ES-I3 (cell line): Measurements from ENCODE around the gene NDST3.
A peak's percentile ranks its signal among the peaks of the same experiment; 100 is the strongest.
"Not testable (repeated sequence)": the region's sequence is repeated elsewhere in the genome, so short reads cannot be mapped to it uniquely, and the experiment has no call there.

ENCODE experiments used
- H3K36me3 ChIP-seq: 2 replicates; pipeline ENCODE4 v1.6.1; 2013; ENCODE audit warnings: mild to moderate bottlenecking, low read length, control low read depth, moderate library complexity; ENCODE audit not compliant: insufficient read depth
- H3K4me1 ChIP-seq: 2 replicates; pipeline ENCODE4 v1.6.1; 2013; ENCODE audit warnings: mild to moderate bottlenecking, control low read depth, low read length; ENCODE audit not compliant: insufficient read depth
- H3K9ac ChIP-seq: 2 replicates; pipeline ENCODE4 v1.6.1; 2013; ENCODE audit warnings: low read depth, mild to moderate bottlenecking, low read length, moderate library complexity
- H3K9me3 ChIP-seq: 2 replicates; pipeline ENCODE4 v1.6.1; 2013; ENCODE audit warnings: mild to moderate bottlenecking, low read length, moderate library complexity; ENCODE audit not compliant: control insufficient read depth, insufficient read depth

The NDST3 gene

DNA sequence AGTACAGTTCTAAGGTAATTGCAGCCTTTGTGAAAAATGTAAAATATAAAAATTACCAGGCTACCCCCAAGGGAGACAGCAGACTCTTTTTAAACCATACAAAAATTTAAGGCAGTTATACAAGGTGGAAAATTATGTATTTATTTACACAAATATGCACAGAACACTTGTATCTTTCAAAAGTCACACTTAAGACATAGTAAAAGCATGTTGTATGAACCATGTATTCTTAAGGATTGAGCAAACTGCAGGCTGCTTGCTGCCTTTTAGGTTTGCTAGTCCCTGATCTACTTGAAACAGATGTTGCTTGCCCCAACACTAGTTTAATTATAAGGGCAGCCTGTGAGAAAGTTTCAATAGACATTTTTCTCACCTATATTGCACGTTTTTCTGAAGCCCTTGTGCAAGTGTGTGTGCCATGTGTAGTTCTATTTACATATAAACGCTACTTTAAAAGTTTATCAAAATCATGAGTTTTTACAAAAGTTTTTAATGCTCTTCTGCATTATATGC, 245.7 kb downstream of the NDST3 start:
- Histone ChIP-seq H3K9me3 (no peaks in the 10 kb centered on the region), H3K9ac (peak overlapping the region; percentile 93), H3K4me1 (0 out of 2 replicates have a peak, but pooled peaks cover 9% of the 10 kb centered on the region), H3K36me3 (peaks cover 5% of the 10 kb centered on the region; the same call in 1 of the 2 replicates)

DNA sequence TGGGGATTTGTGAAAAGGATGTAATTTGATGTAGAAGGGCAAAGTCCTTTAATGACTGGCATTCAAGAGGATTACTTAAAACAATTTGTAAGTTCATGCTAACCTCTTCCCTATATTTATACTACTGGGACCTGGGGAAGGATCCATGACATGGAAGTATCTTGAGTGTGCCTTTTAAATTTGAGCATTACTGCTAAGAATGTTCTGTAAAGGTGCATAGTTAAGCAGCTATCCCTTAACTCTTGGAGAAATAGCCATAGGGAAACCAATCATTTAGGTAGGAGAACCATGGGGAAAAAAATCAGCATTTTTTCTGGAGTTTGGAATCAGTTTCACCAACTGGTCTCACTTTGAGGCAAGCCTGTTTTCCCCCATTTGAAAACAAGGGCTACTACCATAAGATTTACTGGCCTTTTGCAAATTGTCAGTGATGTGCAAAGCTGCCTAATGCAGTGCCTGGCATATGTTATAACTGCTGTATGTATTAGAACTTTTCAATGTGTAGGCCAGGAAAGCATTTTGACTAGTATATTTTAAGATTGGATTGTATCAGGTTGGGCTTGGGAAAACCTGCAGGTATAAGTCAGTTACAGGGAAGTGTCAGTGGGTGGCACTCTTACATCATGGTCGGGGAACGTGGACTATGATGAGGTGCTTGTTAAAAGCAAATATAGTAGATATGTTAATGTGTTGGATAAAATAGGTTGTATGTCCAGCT, 246.4 kb downstream of the NDST3 start:
- H3K4me1 ChIP-seq: 0 out of 2 replicates have a peak, but pooled peaks cover 9% of the 10 kb centered on the region
- H3K9ac ChIP-seq: 0 out of 2 replicates have a peak overlapping the region, but pooled peaks have one; percentile 93
- H3K36me3 ChIP-seq: peaks cover 5% of the 10 kb centered on the region; the same call in 1 of the 2 replicates

DNA sequence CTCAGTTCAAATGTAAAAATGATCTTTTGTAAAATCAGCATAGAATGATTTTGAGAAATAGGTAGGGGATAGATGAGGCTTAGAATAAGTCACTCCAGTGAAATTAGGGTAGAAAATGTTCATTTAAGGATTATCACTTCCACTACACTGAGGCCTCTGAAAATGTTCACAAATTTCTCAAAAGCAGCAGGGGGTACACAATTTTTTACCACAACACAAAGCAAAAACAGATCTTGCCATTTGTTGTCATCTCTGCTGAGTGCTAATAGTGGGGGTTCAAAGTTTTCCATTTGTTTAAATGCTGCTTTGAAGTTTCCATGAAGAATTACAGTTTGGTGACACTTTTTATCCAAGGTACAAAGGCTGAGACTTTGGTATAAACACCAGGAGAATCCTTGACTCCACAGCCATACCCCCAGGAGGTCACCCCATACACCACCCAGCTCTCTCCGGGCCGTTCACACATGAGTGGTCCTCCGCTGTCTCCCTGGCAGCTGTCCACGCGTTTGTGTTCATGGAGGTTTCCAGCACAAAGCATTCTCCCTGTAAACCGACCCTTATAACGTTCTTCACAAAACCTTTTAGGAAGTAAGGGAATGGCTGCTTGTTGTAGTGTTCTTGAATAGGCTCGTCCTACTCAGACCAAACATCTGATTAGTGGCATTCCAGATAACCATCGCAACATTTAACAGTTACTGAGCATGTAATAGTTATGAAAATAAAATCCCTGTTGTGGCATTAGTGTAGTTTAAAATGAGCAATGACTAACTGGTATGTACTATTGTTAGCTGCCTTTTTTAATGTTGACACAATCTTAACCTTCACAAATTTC, 247.5 kb downstream of the NDST3 start:
- H3K9me3 ChIP-seq: no peaks in the 10 kb centered on the region
- H3K4me1 ChIP-seq: 0 out of 2 replicates have a peak, but pooled peaks cover 9% of the 10 kb centered on the region
- H3K36me3 ChIP-seq: peaks cover 5% of the 10 kb centered on the region; the same call in 1 of the 2 replicates
- H3K9ac ChIP-seq: no peak overlapping the region

More for the DNA sequence above, 246.4 kb downstream of the NDST3 start:
- H3K9me3 ChIP-seq: no peaks in the 10 kb centered on the region

DNA sequence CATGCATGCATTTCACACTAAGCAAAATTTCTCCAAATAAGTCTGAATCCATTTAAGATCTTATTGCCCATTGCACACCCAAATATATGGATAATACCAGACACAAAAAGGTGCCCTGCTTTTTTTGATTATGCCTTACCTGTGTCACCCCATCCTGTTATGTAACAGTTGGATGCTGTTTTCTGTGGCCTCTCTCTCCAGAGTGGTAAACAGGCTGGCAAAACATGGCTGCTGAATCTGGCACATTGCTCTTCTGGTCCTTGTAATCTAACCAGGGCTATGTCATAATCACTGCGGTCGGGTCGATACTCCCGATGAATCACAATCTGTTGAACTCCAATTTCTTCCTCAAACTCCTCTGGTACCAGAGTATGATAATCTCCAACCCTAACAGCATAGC, 248.4 kb downstream of the NDST3 start:
- Histone ChIP-seq H3K9ac (no peak overlapping the region), H3K36me3 (peaks cover 5% of the 10 kb centered on the region; the same call in 1 of the 2 replicates), H3K4me1 (0 out of 2 replicates have a peak, but pooled peaks cover 9% of the 10 kb centered on the region), H3K9me3 (no peaks in the 10 kb centered on the region)

DNA sequence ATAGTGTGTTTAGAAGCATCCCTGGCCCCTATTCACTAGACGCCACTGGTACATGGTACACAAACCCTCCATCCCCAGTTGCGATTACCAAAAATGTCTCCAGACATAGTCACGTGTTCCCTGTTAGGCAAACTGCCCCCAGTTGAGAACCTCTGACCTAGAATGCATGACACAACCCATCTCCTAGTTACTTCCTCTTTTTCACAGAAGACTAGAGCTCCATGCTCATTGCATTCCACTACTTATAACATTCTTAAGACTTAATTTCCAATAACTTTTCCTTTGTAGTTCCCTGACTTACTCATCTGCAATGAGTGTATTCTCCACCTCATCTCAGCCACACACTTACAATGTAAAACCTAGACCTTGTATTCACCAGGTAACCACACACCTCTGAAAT, 249.9 kb downstream of the NDST3 start:
- Histone ChIP-seq H3K36me3 (peaks cover 4% of the 10 kb centered on the region; the same call in 1 of the 2 replicates), H3K9me3 (no peaks in the 10 kb centered on the region), H3K9ac (no peak overlapping the region), H3K4me1 (0 out of 2 replicates have a peak, but pooled peaks cover 9% of the 10 kb centered on the region)

DNA sequence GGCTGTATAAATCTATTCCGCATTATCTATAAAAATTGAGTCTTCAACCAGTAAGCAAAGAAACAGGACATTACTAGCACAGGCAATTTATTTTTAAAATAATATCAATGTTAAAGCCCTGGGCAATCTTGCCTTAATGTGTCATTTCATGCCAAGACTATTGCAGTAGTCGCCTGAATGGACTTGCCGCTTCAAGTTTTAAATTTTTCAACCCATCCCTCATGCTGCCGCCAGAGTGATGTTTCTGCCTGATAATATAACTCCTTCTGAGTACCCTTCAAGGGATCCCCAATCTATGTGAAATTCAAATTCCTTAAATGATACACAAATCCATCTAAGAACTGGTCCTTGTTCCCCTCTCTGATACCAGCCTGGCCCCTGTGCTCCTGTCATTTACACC, 251.6 kb downstream of the NDST3 start:
- no peaks in the 10 kb centered on the region for H3K4me1 ChIP-seq
- H3K9ac ChIP-seq: no peak overlapping the region
- H3K9me3 ChIP-seq: no peaks in the 10 kb centered on the region
- H3K36me3 ChIP-seq: no peaks in the 10 kb centered on the region

DNA sequence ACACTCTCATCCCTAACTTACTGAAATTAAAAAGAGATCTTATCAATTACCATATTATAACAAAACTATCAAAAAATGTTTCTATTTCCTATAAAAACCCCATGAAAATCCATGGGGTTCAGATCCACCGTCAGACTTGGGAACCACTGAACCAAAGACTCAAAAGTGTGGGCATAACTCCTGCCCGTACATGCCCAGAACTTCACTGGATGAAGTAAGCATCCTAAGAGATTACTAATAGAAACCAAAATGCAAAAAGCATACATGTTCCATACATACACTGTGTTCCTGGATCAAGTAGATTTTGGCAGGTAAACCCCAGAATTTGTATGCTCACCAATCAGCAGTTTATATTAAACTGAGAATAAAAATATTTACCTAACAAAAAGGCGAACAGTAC, 252.4 kb downstream of the NDST3 start:
- no peaks in the 10 kb centered on the region for H3K36me3 ChIP-seq
- no peaks in the 10 kb centered on the region for H3K4me1 ChIP-seq
- no peaks in the 10 kb centered on the region for H3K9me3 ChIP-seq
- no peak overlapping the region for H3K9ac ChIP-seq

DNA sequence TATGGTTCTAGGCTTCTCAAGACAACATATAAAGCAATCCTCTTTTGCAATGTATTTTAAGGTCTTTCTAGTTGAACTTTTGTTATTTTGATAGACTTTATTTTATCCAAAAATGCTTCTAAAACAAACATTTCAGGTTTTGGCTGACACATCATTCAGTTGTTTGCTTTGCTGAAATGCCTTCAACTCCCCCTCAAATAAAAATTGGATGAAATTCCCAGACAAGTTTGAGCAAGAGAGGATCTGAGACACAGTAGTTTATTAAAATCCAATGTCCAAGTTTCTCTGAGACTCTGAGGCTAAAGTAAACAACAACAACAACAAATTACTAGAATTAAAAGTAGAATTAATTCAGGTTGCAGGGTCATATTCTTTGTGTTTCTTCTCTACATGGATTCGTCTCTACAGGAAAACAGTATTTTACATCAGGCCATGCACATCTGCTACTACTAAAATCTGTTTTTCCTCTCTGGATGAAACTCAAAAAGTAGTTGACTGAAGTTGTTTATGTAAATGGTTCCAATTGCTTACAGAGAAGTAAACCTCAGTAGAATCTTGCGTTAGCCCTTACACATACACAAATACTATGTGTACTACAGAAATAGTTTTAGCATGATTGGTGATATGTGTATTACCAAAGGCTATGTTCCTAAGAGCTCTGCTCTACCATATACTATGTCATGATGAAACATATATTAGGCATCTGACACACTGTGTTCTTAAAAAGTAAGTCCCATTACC, 253.6 kb downstream of the NDST3 start:
- no peaks in the 10 kb centered on the region for H3K36me3 ChIP-seq
- no peaks in the 10 kb centered on the region for H3K4me1 ChIP-seq
- no peak overlapping the region for H3K9ac ChIP-seq
- H3K9me3 ChIP-seq: no peaks in the 10 kb centered on the region

DNA sequence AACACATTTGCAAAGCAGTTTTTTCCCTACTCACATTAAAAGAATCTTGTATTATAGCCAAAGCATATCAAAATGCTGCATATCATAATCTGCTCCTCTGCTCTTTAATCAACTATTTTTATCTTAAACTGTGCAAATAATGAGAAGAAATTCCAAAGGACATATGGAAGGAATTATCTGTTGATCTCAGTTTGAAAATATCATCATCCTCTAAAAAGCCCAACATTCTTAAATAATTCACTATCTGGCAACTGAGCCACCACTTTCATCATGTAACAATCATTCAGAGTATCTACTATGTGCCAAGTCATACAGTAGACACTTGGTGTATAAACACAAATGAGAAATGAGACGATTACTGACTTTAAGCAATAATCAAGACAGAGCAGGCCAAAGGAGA, 255.5 kb downstream of the NDST3 start:
- no peaks in the 10 kb centered on the region for H3K36me3 ChIP-seq
- no peak overlapping the region for H3K9ac ChIP-seq
- no peaks in the 10 kb centered on the region for H3K9me3 ChIP-seq
- no peaks in the 10 kb centered on the region for H3K4me1 ChIP-seq

DNA sequence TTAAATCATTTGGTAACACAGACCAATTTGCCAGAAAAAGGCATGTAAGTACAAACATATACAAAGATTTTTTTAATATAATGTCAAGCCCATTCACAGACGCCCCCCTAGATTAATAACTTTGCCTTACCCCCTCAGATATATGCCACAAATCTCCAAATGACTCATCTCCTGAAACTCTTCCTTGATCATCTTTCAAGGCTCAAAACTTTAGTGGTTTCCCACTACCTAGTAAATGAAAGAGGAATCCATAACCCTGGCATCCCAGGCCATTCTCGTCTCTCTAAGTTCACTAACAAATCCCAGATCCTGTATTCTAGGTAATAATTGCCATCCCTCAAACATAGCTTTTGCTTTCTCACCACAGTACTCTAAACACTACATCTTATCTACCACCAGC, 256.7 kb downstream of the NDST3 start:
- H3K36me3 ChIP-seq: no peaks in the 10 kb centered on the region

DNA sequence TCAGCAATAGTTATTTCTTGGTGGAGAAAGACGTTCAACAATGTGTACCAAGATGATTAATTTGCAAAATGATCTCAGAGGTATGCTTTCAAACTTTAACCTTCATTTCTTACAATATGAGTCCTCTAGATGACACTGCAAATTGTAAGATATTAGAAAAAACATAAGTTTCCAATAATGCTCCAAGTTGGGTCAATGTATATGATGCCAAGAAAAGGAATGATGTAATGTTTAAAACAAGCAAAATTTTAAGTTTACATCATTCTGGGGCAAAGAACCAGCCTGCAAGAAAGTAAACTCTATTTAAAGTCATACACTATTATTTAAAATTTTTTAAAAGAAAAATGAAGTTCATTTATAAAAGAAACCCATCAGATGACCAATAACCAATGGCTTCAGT, 262.4 kb downstream of the NDST3 start:
- no peaks in the 10 kb centered on the region for H3K4me1 ChIP-seq
- no peak overlapping the region for H3K9ac ChIP-seq
- H3K9me3 ChIP-seq: no peaks in the 10 kb centered on the region
- H3K36me3 ChIP-seq: no peaks in the 10 kb centered on the region

More for the DNA sequence above, 256.7 kb downstream of the NDST3 start:
- Histone ChIP-seq H3K4me1 (no peaks in the 10 kb centered on the region), H3K9me3 (no peaks in the 10 kb centered on the region), H3K9ac (no peak overlapping the region)

DNA sequence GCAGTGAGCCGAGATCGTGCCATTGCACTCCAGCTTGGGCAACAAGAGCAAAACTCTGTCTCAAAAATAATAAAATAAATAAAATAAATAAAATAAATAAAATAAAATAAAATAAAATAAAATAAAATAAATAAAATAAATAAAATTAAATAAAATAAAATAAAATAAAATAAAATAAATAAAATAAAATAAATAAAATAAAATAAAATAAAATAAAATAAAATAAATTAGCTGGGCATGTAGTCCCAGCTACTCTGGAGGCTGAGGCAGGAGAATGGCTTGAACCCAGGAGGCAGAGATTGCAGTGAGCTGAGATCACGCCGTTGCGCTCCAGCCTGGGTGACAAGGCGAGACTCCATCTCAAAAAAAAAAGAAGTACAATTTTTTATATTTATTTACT, 265.3 kb downstream of the NDST3 start:
- not testable (repeated sequence) for H3K4me1 ChIP-seq, H3K36me3 ChIP-seq, H3K9me3 ChIP-seq, H3K9ac ChIP-seq

DNA sequence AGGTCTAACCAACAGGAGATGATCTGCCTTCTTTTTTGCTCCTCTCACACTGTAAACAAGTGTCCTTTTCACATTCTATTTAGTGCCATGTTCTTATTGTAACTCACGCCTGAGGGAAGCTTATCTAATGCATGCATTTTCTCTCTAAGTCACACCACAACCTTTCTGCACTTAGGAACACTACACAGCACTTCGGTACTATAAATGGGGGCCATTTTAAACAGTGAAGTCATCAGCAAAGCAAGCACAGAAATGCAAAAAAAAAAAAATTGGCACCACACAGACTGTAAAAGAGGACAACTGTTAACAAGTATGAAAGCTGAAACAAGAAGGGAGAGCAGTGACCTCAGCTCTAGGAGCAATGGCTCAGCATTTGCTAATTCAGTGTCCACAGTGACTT, 273.4 kb downstream of the NDST3 start:
- Histone ChIP-seq H3K9me3 (no peaks in the 10 kb centered on the region), H3K9ac (no peak overlapping the region), H3K36me3 (no peaks in the 10 kb centered on the region), H3K4me1 (peaks cover 6% of the 10 kb centered on the region)
